Measurements from ENCODE around the gene ZFP36L1. TPM values are rescaled to one million over a fixed set of nuclear protein-coding genes. Genes with fewer than 3 reads are reported as not detected.

The ZFP36L1 gene
- polyA plus RNA-seq, 6 donors from 2014 or later, result 99.2 to 447 (median 302) TPM

DNA sequence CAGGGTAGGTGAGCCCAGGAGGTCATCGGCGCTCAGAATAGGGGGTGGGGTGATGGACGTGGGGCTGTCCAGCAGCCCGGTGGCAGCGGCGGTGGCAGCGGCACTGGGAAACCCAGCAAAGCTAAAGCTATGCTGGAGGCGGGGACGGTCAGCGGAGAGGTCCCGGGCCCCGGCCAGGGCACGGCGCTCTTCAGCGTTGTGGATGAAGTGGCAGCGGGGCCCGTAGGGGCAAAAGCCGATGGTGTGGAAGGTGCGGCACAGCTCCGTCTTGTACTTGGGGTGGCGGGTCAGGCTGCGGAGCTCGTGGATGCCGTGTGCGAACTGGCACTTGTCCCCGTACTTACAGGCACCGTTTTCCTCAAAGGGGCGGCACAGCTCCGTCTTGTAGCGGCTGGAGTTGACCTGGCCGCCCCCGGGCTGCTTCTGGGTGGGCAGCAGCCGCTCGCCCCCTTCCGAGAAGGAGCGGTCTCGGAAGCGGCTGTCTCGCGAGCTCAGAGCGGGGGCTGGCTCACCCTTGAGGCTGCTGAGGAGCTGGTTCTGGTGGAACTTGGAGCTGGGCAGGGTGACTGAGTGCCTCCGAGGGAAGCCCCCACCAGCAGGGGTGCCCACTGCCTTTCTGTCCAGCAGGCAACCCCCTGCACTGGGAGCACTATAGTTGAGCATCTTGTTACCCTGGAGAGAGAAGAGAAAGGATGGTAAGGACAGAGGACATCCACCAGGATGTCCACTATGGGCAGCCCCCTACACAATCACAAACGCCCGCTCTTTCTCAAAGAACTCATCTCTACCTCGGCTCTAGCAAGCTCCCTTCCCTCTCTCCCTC, 2.8 kb downstream of the ZFP36L1 start:
- peak overlapping the region; percentile 80 to 100 (median 96) for H3K27ac Mint-ChIP-seq
- H3K9me3 Mint-ChIP-seq, result peaks cover 0 to 1% (median 0%) of the 10 kb centered on the region in 7 donors
- peak overlapping the region; percentile 91 to 100 (median 99) for H3K4me3 Mint-ChIP-seq
- peaks cover 58 to 67% (median 58%) of the 10 kb centered on the region in 3 donors for H3K4me1 Mint-ChIP-seq
- ATAC-seq (ENCODE audit: low read depth in 2 of 2), result no peak
- peaks cover 34 to 37% of the 10 kb centered on the region in 2 donors for H3K36me3 Mint-ChIP-seq
- no peak for DNase-seq
- H3K27me3 Mint-ChIP-seq, result no peaks in the 10 kb centered on the region

DNA sequence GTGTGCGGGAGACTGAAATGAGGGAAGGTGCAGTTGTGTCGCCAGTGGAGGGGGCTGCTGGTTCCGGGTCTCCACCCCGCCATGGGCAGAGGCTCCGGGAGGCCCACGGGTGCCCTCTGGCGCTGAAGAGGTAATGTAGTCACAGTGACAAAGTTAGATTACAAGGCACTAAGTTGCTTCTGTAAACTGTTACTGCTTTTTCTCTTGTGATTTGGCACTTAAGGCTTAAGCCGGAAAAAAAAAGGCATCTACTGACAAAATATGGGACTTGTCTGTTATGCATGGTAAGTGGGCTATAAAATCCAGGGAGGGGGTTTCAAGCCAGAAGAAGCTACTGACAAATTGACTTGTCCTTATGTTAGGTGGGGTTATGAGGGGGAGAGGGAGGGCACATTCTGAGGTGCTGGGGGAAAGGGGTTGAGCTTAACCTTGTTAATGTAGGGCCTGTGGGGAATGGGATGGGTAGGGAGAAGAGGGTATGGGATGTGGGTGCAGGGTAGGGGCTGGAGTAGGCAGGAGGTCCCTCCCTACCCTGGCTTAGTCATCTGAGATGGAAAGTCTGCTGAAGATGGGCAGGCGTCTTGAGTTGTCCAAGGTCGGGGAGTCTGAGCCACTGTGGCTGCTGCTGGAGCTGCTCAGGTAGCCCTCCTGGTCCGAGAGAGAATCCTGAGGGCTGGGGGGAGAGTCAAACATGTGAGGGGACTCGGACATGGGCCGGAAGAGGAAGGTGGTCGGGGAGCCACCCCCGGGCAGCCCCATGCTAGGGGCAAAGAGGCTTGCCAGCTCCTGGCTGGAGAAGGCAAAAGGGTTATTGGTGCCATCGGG, 3.7 kb downstream of the ZFP36L1 start:
- Mint-ChIP-seq H3K36me3 (peaks cover 34 to 37% of the 10 kb centered on the region in 2 donors), H3K9me3 (peaks cover 0 to 1% (median 0%) of the 10 kb centered on the region in 7 donors)

DNA sequence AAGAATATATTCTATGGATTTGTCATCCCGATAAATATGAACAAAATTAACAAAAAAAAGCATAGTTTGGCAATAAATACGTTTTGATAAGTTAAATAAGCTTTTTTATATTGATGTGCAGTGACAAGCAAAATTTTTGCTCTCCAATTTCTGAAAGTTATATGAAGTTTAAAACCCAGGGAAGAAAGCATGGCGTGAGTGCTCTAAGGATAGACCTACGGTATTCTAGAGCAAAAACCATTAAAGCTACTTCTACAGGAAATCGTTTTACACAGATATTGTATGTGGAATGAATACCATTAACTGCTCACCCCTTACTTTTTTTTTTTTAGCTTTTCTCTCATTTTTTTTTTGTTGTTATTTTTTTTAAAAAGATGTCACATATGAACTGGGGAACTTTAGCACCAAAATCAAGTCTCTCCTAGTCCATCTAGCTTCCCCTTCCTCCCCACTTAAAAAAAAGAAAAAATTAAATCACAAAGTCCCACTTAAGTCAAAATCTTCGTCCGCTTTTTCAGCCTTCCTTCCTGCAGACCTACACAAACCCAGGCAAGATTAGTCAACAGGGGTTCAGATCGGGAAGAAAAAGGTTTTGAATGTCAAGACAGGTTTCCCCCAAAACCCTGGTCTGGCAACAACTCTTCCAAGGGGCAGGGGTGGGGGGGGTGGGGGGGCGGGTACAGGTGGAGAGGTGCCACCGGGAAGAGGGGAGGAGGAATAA, 4.4 kb downstream of the ZFP36L1 start:
- Mint-ChIP-seq H3K36me3 (peaks cover 34 to 37% of the 10 kb centered on the region in 2 donors), H3K9me3 (peaks cover 0 to 1% (median 0%) of the 10 kb centered on the region in 7 donors), H3K4me1 (peaks cover 48 to 56% (median 53%) of the 10 kb centered on the region in 3 donors), H3K4me3 (peak overlapping the region; percentile 91 to 100 (median 99)), H3K27me3 (no peaks in the 10 kb centered on the region), H3K27ac (peak overlapping the region; percentile 87 to 100 (median 90))
- DNase-seq, result no peak
- ATAC-seq (ENCODE audit: low read depth in 2 of 2), result no peak

More for the DNA sequence above, 3.7 kb downstream of the ZFP36L1 start:
- ATAC-seq (ENCODE audit: low read depth in 2 of 2) (peak; percentile 32 to 37), DNase-seq (peak; percentile 81)
- no peaks in the 10 kb centered on the region for H3K27me3 Mint-ChIP-seq
- peak overlapping the region; percentile 91 to 100 (median 99) for H3K4me3 Mint-ChIP-seq
- H3K4me1 Mint-ChIP-seq, result peaks cover 53 to 61% (median 54%) of the 10 kb centered on the region in 3 donors
- H3K27ac Mint-ChIP-seq, result peak overlapping the region; percentile 80 to 100 (median 96)

DNA sequence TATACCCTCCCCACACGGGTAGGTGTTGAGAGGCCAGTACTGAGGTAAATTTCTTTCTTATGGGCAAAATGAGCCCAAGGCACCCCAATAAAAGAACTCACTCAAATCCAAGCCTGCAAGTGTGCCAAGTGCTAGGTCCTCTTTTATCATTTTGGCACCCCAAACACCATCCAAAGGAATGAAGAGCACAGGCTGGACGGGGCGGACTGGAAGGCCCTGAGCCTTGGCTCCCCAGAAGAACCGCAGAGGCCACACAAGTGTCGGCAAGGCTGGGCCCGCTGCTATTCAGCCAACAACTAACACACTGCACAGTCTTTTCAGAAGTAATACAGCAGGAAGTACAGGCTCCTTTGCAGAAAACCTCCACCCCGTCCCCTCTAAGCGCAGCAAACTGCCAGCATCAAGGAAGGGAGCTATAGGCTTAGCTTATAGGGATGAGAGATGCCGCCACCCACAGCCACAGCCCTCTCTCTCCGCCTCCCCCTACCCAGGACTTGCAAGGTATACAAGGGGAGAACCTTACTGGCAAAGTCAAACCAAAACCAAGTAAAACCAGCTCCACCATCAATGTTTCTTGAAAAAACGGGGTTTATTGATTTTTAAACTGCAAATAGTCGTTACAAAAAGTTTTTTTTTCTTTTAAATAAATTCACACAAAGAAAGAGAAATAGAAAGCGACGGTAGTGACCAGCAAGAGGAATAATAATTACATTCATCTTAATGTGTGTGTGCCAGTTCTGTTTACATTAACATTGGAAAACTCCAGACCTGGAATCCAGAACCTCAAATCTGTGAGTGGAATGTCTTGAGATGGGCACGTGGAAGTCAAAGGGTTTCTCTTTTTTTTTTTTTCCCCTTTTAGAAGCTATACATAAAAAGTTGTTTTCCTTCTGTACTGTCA, 5.5 kb downstream of the ZFP36L1 start:
- Mint-ChIP-seq H3K27ac (peak overlapping the region; percentile 67 to 95 (median 89)), H3K4me1 (peaks cover 48 to 62% (median 61%) of the 10 kb centered on the region in 3 donors), H3K9me3 (peaks cover 0 to 1% (median 0%) of the 10 kb centered on the region in 7 donors), H3K4me3 (peak overlapping the region; percentile 32 to 88 (median 67)), H3K27me3 (no peaks in the 10 kb centered on the region), H3K36me3 (peaks cover 34 to 37% of the 10 kb centered on the region in 2 donors)
- DNase-seq, result no peak
- ATAC-seq (ENCODE audit: low read depth in 2 of 2), result no peak

DNA sequence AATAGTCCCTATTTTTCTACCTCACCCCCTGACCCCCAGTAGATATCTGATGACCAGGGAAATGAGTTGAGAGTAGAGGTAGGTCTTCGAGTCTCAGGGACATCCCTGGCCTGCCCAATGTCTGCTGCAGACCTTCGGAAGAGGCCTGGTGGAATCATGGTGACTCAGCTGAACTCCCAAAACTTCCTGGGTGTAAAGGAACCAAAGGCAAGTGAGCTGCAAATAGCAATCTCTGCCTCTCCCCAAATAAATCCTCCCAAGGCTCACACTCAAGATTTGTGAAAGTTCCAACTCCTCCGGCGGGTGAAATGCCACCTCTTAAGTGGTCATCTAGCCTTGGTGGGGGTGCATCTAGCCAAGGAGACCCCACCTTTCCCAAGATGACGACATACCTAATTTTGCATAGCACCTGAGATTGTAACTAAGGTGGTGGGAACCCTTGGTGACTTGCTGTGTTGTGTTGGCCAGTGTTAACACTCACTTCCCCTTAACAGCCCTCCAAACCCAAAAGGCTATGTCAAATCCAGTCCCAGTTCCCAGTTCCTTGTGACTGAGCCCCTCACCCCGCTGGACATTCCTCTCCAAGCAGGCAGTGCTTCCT, 6.3 kb downstream of the ZFP36L1 start:
- H3K4me1 Mint-ChIP-seq, result peaks cover 48 to 70% (median 65%) of the 10 kb centered on the region in 3 donors
- peak overlapping the region in 7 of 8 donors; percentile 32 to 88 (median 68) for H3K4me3 Mint-ChIP-seq

DNA sequence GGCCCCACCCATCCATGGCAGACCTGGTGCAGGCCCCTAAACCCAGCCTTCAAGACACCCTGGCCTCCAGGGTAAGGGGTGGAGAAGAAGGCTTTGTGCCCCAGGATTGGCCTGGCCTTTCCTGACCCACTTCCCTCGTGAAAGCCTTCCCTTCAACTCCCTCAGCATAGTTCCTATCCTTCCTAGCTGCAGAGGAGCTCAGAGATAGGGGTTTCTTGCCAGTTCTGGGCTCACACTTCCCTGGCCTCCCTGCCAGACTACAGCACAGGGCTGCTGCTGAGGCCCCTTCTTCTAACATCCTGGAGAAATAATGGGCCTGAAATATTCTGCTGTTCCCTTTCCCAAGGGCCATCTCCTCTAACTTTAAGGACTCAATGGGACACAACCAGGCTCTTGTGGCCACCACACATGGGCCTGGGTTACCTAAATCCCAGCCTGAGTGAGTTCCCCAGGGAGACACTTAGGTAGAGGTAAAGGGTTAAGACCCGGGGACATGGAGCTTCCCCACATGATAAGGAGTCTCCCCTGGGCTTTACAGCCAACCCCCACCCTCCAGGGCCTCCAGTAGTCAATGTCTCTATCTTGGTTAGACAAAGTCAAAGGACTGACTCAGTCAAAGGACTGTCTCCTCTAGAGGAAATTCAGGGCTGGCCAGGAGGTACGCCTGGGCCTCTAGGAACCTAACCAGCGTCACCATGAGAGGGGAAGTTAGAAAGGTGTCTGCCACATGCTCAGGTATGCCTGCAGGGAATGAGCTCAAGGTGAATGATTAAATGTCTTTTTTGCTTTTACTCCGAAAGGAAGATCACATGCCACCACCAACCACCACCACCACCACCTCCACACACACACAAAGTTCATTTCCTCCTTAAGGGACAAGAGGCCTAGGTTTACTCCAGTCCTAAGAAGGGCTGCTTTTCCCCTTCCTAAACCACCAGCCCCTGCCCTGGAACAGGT, 7.1 kb downstream of the ZFP36L1 start:
- Mint-ChIP-seq H3K36me3 (peaks cover 26 to 27% of the 10 kb centered on the region in 2 donors), H3K27ac (peak overlapping the region; percentile 82 to 95 (median 92)), H3K27me3 (no peaks in the 10 kb centered on the region), H3K4me1 (peaks cover 49 to 78% (median 71%) of the 10 kb centered on the region in 3 donors), H3K4me3 (peak overlapping the region in 3 of 8 donors; percentile 49 to 82 (median 75)), H3K9me3 (peaks cover 0 to 1% (median 0%) of the 10 kb centered on the region in 7 donors)
- DNase-seq (no peak), ATAC-seq (ENCODE audit: low read depth in 2 of 2) (peak in 1 of 2 donors; percentile 10)

More for the DNA sequence above, 6.3 kb downstream of the ZFP36L1 start:
- DNase-seq, result no peak
- H3K27ac Mint-ChIP-seq, result peak overlapping the region; percentile 70 to 95 (median 89)
- peak in 1 of 2 donors; percentile 7 for ATAC-seq (ENCODE audit: low read depth in 2 of 2)
- peaks cover 0 to 1% (median 0%) of the 10 kb centered on the region in 7 donors for H3K9me3 Mint-ChIP-seq
- peaks cover 34% of the 10 kb centered on the region in 2 donors for H3K36me3 Mint-ChIP-seq
- H3K27me3 Mint-ChIP-seq, result no peaks in the 10 kb centered on the region

DNA sequence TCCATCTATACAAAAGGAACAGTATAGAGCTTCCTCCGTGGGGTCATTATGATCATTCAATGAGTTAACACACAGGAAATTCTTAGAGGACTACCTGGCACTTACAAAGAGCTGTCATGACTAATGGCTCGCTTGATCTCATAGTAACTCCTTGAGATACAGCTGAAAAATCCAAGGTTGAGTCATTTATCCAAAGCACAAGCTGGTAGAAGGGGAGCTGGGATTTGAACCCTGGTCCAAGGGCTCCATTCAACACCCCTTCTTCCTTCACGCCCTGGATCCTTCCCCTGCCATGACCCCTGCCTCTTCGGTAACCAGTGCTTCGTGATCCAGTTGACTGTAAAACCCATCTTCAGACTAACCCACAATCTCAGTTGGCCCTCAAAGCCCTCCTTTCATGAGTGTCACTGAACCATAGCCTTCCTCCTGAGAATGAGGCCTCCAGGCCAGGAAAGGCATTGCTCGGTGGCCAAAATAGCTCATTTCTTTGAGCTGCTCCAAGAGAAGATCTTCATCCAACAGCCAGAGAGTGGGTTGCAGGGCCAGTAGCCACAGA, 7.8 kb downstream of the ZFP36L1 start:
- Mint-ChIP-seq H3K36me3 (peaks cover 18 to 22% of the 10 kb centered on the region in 2 donors), H3K4me3 (peak overlapping the region in 1 of 8 donors; percentile 75), H3K27ac (peak overlapping the region; percentile 82 to 95 (median 90)), H3K9me3 (peaks cover 0 to 1% (median 0%) of the 10 kb centered on the region in 7 donors), H3K27me3 (no peaks in the 10 kb centered on the region), H3K4me1 (peaks cover 45 to 78% (median 69%) of the 10 kb centered on the region in 3 donors)
- DNase-seq (no peak), ATAC-seq (ENCODE audit: low read depth in 2 of 2) (no peak)

DNA sequence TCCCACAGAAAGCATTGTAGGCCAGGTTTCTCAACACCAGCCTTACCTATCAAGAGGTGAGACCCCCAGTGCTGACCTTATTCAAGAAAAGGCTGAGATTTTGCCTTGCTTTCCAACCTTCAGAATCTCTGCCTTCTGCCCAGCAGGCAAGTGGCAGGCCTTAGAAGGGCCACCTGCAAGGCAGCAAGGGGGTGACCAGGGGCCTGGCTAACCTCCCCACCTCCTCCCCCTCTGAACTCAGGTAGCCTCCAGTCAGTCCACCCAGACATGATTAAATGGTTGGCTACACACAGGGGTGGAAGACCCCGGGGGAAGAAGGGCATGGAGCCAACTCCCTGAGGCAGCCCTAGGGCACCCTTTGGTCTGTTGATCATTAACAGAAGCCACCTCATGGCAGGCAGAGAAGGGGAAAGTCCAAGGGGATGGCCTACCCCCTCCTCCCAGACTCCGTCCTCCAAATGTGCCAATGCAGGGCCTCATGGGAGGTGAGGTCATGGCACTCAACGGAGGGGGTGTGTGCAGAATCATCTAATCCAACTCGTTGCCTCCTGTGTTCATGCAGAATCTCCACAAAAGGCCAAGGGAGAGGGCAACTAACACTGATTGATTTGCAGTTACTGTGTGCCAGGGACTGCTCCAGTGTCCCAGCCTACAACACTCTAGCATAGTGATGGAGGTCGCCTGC, 8.5 kb downstream of the ZFP36L1 start:
- ATAC-seq (ENCODE audit: low read depth in 2 of 2) (peak in 1 of 2 donors; percentile 11), DNase-seq (no peak)
- Mint-ChIP-seq H3K9me3 (peaks cover 0 to under 1% (median 0%) of the 10 kb centered on the region in 7 donors), H3K27me3 (no peaks in the 10 kb centered on the region), H3K36me3 (peaks cover 12 to 22% of the 10 kb centered on the region in 2 donors), H3K4me3 (peak overlapping the region in 2 of 8 donors; percentile 35 to 75), H3K4me1 (peaks cover 38 to 75% (median 62%) of the 10 kb centered on the region in 3 donors), H3K27ac (peak overlapping the region in 2 of 6 donors; percentile 50 to 82)

DNA sequence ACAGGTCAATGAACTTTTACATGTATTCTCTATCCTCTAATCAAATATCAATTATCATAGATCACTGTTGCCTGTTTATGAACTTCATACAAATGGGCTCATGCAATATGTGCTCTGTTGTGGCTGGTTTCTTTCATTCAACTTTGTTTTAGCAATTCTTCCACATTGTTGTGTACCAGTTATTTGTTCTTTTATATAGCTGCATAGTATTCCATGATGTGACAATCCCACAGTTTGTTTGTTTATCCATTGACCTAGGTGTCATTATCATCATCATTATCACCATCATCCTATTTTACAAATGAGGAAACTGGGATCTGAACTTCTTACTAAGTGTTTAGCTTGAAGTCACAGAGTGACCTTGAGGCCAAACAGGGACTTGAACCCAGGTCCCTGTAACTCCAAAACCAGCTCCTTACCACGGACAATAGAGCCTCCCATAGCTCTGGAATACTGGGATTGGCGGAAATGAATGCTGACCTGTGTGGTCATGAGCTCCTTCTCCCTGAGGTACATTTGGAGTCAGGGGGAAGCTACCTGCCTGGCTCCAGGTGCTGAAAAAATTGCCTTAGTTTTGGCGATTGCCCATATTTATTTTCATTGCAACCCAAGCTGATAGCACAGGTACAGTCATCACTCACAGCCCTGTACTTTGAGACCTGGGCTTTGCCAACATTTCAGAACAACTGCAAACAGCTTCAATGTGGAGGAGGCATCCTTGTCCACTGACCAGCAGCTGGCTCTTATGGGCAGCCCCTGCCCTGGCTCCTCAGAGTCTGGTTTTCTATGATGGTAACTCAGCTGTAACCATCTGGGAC, 9.2 kb downstream of the ZFP36L1 start:
- Mint-ChIP-seq H3K9me3 (no peaks in the 10 kb centered on the region), H3K27me3 (no peaks in the 10 kb centered on the region), H3K36me3 (peaks cover 4 to 16% of the 10 kb centered on the region in 2 donors), H3K27ac (peak overlapping the region in 3 of 6 donors; percentile 36 to 75 (median 63)), H3K4me3 (no peak overlapping the region), H3K4me1 (peaks cover 30 to 67% (median 55%) of the 10 kb centered on the region in 3 donors)
- ATAC-seq (ENCODE audit: low read depth in 2 of 2), result no peak
- no peak for DNase-seq

All from naive B cell (primary cell).